ENCODE results near the gene STC2. TPM values are rescaled to one million over a fixed set of nuclear protein-coding genes. Genes with fewer than 3 reads are reported as not detected.

The STC2 gene
- polyA plus RNA-seq, 1 donor (not counting 4 experiments of a cell fraction or from before 2014, with no cell fraction given): 4.3 TPM

DNA sequence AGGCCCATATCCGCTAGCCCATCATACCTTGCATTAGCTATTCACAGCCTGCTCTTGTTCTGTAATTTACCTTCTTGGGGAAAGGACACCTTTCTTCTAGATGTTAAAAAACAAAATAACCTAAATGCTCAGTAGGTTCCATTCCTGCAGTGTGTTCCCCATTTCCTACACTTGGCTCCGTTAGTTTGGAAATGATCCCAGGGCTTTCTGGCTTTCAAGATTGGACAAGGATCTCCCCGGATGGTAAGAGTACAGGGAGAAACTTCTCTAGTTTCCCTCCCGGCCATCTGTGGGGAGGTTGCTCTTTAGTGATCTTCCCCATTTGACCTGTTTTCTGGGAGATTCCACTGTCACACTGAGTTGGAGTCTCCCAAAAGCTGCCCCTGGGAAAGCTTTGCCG lies 27.3 kb upstream of the STC2 start:
- Histone ChIP-seq H3K36me3 (ENCODE audit: control insufficient read depth in 2 of 2, extremely low read depth in 1 of 2, insufficient read depth in 2 of 2, low read length in 2 of 2) (no peaks in the 10 kb centered on the region), H3K79me2 (ENCODE audit: control insufficient read depth, insufficient read depth, low read length) (no peaks in the 10 kb centered on the region), H3K4me3 (ENCODE audit: control insufficient read depth in 2 of 3, extremely low read depth in 1 of 3, insufficient read depth in 2 of 3, low read depth in 1 of 3, low read length in 3 of 3) (no peak overlapping the region), H2AFZ (ENCODE audit: control insufficient read depth, low read length) (no peak overlapping the region), H3K27me3 (ENCODE audit: control insufficient read depth, extremely low read depth, insufficient read depth, low read length) (peaks cover 7% of the 10 kb centered on the region), H3K9ac (ENCODE audit: control insufficient read depth, extremely low read depth, insufficient read depth, low read length) (no peak overlapping the region), H3K4me2 (ENCODE audit: control insufficient read depth, extremely low read depth, insufficient read depth, low read depth, low read length) (no peak overlapping the region), H3K4me1 (ENCODE audit: control insufficient read depth, extremely low read depth, insufficient read depth, low read length) (no peaks in the 10 kb centered on the region), H3K9me1 (ENCODE audit: control insufficient read depth, extremely low read depth, insufficient read depth, low read length) (no peaks in the 10 kb centered on the region), H4K20me1 (ENCODE audit: control insufficient read depth, extremely low read depth, insufficient read depth, low read length) (no peaks in the 10 kb centered on the region), H3K27ac (ENCODE audit: control insufficient read depth, insufficient read depth, low read length) (no peak overlapping the region), H3K9me3 (ENCODE audit: control insufficient read depth, low read depth, low read length) (no peaks in the 10 kb centered on the region)
- FAIRE-seq: no peak
- TF ChIP-seq, protein P1, sequence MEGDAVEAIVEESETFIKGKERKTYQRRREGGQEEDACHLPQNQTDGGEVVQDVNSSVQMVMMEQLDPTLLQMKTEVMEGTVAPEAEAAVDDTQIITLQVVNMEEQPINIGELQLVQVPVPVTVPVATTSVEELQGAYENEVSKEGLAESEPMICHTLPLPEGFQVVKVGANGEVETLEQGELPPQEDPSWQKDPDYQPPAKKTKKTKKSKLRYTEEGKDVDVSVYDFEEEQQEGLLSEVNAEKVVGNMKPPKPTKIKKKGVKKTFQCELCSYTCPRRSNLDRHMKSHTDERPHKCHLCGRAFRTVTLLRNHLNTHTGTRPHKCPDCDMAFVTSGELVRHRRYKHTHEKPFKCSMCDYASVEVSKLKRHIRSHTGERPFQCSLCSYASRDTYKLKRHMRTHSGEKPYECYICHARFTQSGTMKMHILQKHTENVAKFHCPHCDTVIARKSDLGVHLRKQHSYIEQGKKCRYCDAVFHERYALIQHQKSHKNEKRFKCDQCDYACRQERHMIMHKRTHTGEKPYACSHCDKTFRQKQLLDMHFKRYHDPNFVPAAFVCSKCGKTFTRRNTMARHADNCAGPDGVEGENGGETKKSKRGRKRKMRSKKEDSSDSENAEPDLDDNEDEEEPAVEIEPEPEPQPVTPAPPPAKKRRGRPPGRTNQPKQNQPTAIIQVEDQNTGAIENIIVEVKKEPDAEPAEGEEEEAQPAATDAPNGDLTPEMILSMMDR (optimal IDR thresholded peaks at IDR 0.05 in 1 of 3, IDR thresholded peaks at IDR 0.05 in 1 of 3, conservative IDR thresholded peaks at IDR 0.05 in 1 of 3; ENCODE audit: extremely low read depth in 1 of 3, insufficient read depth in 2 of 3, low read length in 3 of 3): no peak
- no peak for TF ChIP-seq EZH2 (IDR thresholded peaks at IDR 0.05; ENCODE audit: low read length)
- no peak for DNase-seq (ENCODE audit: low read depth, low spot score)
- dilution Hi-C loops (cut with MboI; ENCODE audit: extremely low pct_ligation_motif_present, low sequenced_read_pairs): no loop called here

DNA sequence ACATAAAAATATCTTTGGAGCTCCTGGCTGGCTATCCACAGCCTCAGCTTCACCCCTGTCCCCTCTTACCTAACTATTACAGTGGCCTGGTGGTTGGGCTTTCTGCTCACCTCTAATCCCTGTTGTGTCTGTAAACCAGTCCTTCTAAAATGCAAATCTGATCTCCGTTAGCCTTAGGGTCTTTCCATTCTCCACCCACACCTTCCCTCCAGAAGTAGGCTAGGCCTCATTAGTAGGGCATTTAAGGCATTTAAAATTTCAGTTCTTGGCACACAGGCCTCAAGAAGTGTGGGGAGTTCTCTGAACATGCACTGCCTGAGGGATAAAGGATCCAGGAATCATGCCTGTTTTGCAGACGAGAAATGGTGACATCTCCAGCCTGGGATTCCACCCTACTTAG lies 26.4 kb upstream of the STC2 start:
- no peak overlapping the region for H2AFZ ChIP-seq (ENCODE audit: control insufficient read depth, low read length)
- no peaks in the 10 kb centered on the region for H3K36me3 ChIP-seq (ENCODE audit: control insufficient read depth in 2 of 2, extremely low read depth in 1 of 2, insufficient read depth in 2 of 2, low read length in 2 of 2)
- H3K4me2 ChIP-seq (ENCODE audit: control insufficient read depth, extremely low read depth, insufficient read depth, low read depth, low read length): no peak overlapping the region
- H3K79me2 ChIP-seq (ENCODE audit: control insufficient read depth, insufficient read depth, low read length): no peaks in the 10 kb centered on the region
- TF ChIP-seq, protein P1 (optimal IDR thresholded peaks at IDR 0.05 in 1 of 3, IDR thresholded peaks at IDR 0.05 in 1 of 3, conservative IDR thresholded peaks at IDR 0.05 in 1 of 3; ENCODE audit: extremely low read depth in 1 of 3, insufficient read depth in 2 of 3, low read length in 3 of 3): no peak
- TF ChIP-seq EZH2 (IDR thresholded peaks at IDR 0.05; ENCODE audit: low read length): no peak
- no peak overlapping the region for H3K4me3 ChIP-seq (ENCODE audit: control insufficient read depth in 2 of 3, extremely low read depth in 1 of 3, insufficient read depth in 2 of 3, low read depth in 1 of 3, low read length in 3 of 3)
- no peak overlapping the region for H3K27ac ChIP-seq (ENCODE audit: control insufficient read depth, insufficient read depth, low read length)
- H4K20me1 ChIP-seq (ENCODE audit: control insufficient read depth, extremely low read depth, insufficient read depth, low read length): no peaks in the 10 kb centered on the region
- no peaks in the 10 kb centered on the region for H3K9me3 ChIP-seq (ENCODE audit: control insufficient read depth, low read depth, low read length)
- no peaks in the 10 kb centered on the region for H3K4me1 ChIP-seq (ENCODE audit: control insufficient read depth, extremely low read depth, insufficient read depth, low read length)
- H3K27me3 ChIP-seq (ENCODE audit: control insufficient read depth, extremely low read depth, insufficient read depth, low read length): peaks cover 7% of the 10 kb centered on the region
- H3K9ac ChIP-seq (ENCODE audit: control insufficient read depth, extremely low read depth, insufficient read depth, low read length): no peak overlapping the region
- no peaks in the 10 kb centered on the region for H3K9me1 ChIP-seq (ENCODE audit: control insufficient read depth, extremely low read depth, insufficient read depth, low read length)
- dilution Hi-C loops (cut with MboI; ENCODE audit: extremely low pct_ligation_motif_present, low sequenced_read_pairs): no loop called here
- DNase-seq (ENCODE audit: low read depth, low spot score) (no peak), FAIRE-seq (no peak)

Measured in keratinocyte (primary cell).